ENCODE data around the gene SPRY2. TPM values are rescaled to one million over a fixed set of nuclear protein-coding genes. Genes with fewer than 3 reads are reported as not detected.

The SPRY2 gene
- total RNA-seq, 1 experiment from 2014 or later: 28.9 TPM

- no peaks in the 10 kb centered on the region for H3K36me3 ChIP-seq (ENCODE audit: control insufficient read depth, insufficient read depth, low read length)
- no peak for DNase-seq
- ChIA-PET CTCF (no interaction called here), POLR2A (no interaction called here)
- H3K27ac Mint-ChIP-seq (ENCODE audit: unreplicated experiment): no peak overlapping the region
- H3K4me3 Mint-ChIP-seq (ENCODE audit: unreplicated experiment): no peak overlapping the region
- no peaks in the 10 kb centered on the region; the same call in 1 of the 2 replicates for H3K9me3 ChIP-seq
- H3K27me3 ChIP-seq (replicated peaks; ENCODE audit: control insufficient read depth, insufficient read depth, low read length): no peaks in the 10 kb centered on the region
- no peak for TF ChIP-seq CTCF (IDR thresholded peaks at IDR 0.05; ENCODE audit: insufficient read depth in 1 of 2, low read depth in 1 of 2, low read length in 1 of 2, severe bottlenecking in 1 of 2, unreplicated experiment in 1 of 2)
- peaks cover 22% of the 10 kb centered on the region for H3K9me3 Mint-ChIP-seq (ENCODE audit: unreplicated experiment)
- no TSS peak for BruUV-seq (replicated peaks)
- H3K27me3 Mint-ChIP-seq (ENCODE audit: insufficient read depth, unreplicated experiment): no peaks in the 10 kb centered on the region
- no peaks in the 10 kb centered on the region for H3K4me1 Mint-ChIP-seq (ENCODE audit: low read depth, unreplicated experiment)
- H3K4me1 ChIP-seq: peaks cover 12% of the 10 kb centered on the region
- no peak overlapping the region for H3K4me3 ChIP-seq (ENCODE audit: low read depth, low read length)
- no peaks in the 10 kb centered on the region for H3K36me3 Mint-ChIP-seq (ENCODE audit: insufficient read depth, unreplicated experiment)
- intact Hi-C loops (cut with micrococcal nuclease; ENCODE audit: unreplicated experiment): no loop called here
Measured at GRCh38 chr13:80389073-80390038, 48.4 kb upstream of the SPRY2 start.

GRCh38 chr13:80388506-80388905 is 47.6 kb upstream of the SPRY2 start:
- ChIA-PET POLR2A (no interaction called here), CTCF (no interaction called here)
- no peaks in the 10 kb centered on the region for H3K4me1 Mint-ChIP-seq (ENCODE audit: low read depth, unreplicated experiment)
- TF ChIP-seq CTCF (IDR thresholded peaks at IDR 0.05; ENCODE audit: insufficient read depth in 1 of 2, low read depth in 1 of 2, low read length in 1 of 2, severe bottlenecking in 1 of 2, unreplicated experiment in 1 of 2): no peak
- no peaks in the 10 kb centered on the region for H3K27me3 Mint-ChIP-seq (ENCODE audit: insufficient read depth, unreplicated experiment)
- H3K4me3 Mint-ChIP-seq (ENCODE audit: unreplicated experiment): no peak overlapping the region
- H3K9me3 Mint-ChIP-seq (ENCODE audit: unreplicated experiment): peaks cover 14% of the 10 kb centered on the region
- Histone ChIP-seq H3K9me3 (no peaks in the 10 kb centered on the region; the same call in 1 of the 2 replicates), H3K4me1 (peaks cover 12% of the 10 kb centered on the region), H3K4me3 (ENCODE audit: low read depth, low read length) (no peak overlapping the region), H3K27me3 (replicated peaks; ENCODE audit: control insufficient read depth, insufficient read depth, low read length) (no peaks in the 10 kb centered on the region), H3K36me3 (ENCODE audit: control insufficient read depth, insufficient read depth, low read length) (no peaks in the 10 kb centered on the region)
- DNase-seq: no peak
- no peaks in the 10 kb centered on the region for H3K36me3 Mint-ChIP-seq (ENCODE audit: insufficient read depth, unreplicated experiment)
- no TSS peak for BruUV-seq (replicated peaks)
- intact Hi-C loops (cut with micrococcal nuclease; ENCODE audit: unreplicated experiment): no loop called here
- no peak overlapping the region for H3K27ac Mint-ChIP-seq (ENCODE audit: unreplicated experiment)

- H3K4me3 ChIP-seq (ENCODE audit: low read depth, low read length): no peak overlapping the region
- H3K36me3 Mint-ChIP-seq (ENCODE audit: insufficient read depth, unreplicated experiment): no peaks in the 10 kb centered on the region
Measured at GRCh38 chr13:80386592-80386991, 45.7 kb upstream of the SPRY2 start.

More at GRCh38 chr13:80386592-80386991, 45.7 kb upstream of the SPRY2 start:
- intact Hi-C loops (cut with micrococcal nuclease; ENCODE audit: unreplicated experiment): no loop called here
- Mint-ChIP-seq H3K27ac (ENCODE audit: unreplicated experiment) (no peak overlapping the region), H3K27me3 (ENCODE audit: insufficient read depth, unreplicated experiment) (no peaks in the 10 kb centered on the region), H3K9me3 (ENCODE audit: unreplicated experiment) (no peaks in the 10 kb centered on the region), H3K4me1 (ENCODE audit: low read depth, unreplicated experiment) (no peaks in the 10 kb centered on the region), H3K4me3 (ENCODE audit: unreplicated experiment) (no peak overlapping the region)
- Histone ChIP-seq H3K27me3 (replicated peaks; ENCODE audit: control insufficient read depth, insufficient read depth, low read length) (no peaks in the 10 kb centered on the region), H3K4me1 (peaks cover 12% of the 10 kb centered on the region), H3K36me3 (ENCODE audit: control insufficient read depth, insufficient read depth, low read length) (no peaks in the 10 kb centered on the region), H3K9me3 (no peaks in the 10 kb centered on the region; the same call in 1 of the 2 replicates)
- BruUV-seq (replicated peaks): no TSS peak
- ChIA-PET POLR2A (no interaction called here), CTCF (no interaction called here)
- no peak for TF ChIP-seq CTCF (IDR thresholded peaks at IDR 0.05; ENCODE audit: insufficient read depth in 1 of 2, low read depth in 1 of 2, low read length in 1 of 2, severe bottlenecking in 1 of 2, unreplicated experiment in 1 of 2)
- DNase-seq: no peak
